Muscle layer of colon (tissue), 2 donors: Measurements from ENCODE around the gene KBTBD12.
"Not testable (repeated sequence)": the region's sequence is repeated elsewhere in the genome, so short reads cannot be mapped to it uniquely, and the experiment has no call there.

ENCODE experiments used
- H3K27ac ChIP-seq: one replicate; pipeline ENCODE4 v1.7.0; 2013; ENCODE audit warnings: low read depth, mild to moderate bottlenecking, low read length, moderate library complexity
- H3K27me3 ChIP-seq, 2 donors: one replicate each; pipeline ENCODE4 v1.7.0; 2013; ENCODE audit warnings: low read length in 2 of 2, mild to moderate bottlenecking in 2 of 2; ENCODE audit not compliant: insufficient read depth in 2 of 2, control insufficient read depth in 1 of 2
- H3K36me3 ChIP-seq: one replicate; pipeline ENCODE4 v1.7.0; 2013; ENCODE audit warnings: mild to moderate bottlenecking, low read length; ENCODE audit not compliant: insufficient read depth
- H3K4me1 ChIP-seq: one replicate; pipeline ENCODE4 v1.7.0; 2013; ENCODE audit warnings: mild to moderate bottlenecking, low read length; ENCODE audit not compliant: insufficient read depth
- H3K4me3 ChIP-seq, 2 donors: one replicate each; pipeline ENCODE4 v1.7.0; 2013; ENCODE audit warnings: low read length in 2 of 2, low read depth in 1 of 2, mild to moderate bottlenecking in 1 of 2, moderate library complexity in 1 of 2
- H3K9ac ChIP-seq: one replicate; pipeline ENCODE4 v1.7.0; 2013; ENCODE audit warnings: low read length
- H3K9me3 ChIP-seq: one replicate; pipeline ENCODE4 v1.7.0; 2013; ENCODE audit warnings: mild to moderate bottlenecking, low read length
- donor health status: abdominal sarcoma.
- donor health status: Adenocarcinoma of cecum.

KBTBD12 gene

GRCh38 chr3:127888156-127888555 is 26.9 kb upstream of the KBTBD12 start:
- Histone ChIP-seq H3K4me1 (no peaks in the 10 kb centered on the region), H3K27me3 (no peaks in the 10 kb centered on the region), H3K4me3 (no peak overlapping the region), H3K36me3 (no peaks in the 10 kb centered on the region), H3K27ac (no peak overlapping the region), H3K9me3 (no peaks in the 10 kb centered on the region), H3K9ac (no peak overlapping the region)

GRCh38 chr3:127888564-127889107 is 26.4 kb upstream of the KBTBD12 start:
- Histone ChIP-seq H3K27ac (no peak overlapping the region), H3K36me3 (no peaks in the 10 kb centered on the region), H3K4me1 (no peaks in the 10 kb centered on the region), H3K9me3 (no peaks in the 10 kb centered on the region), H3K4me3 (no peak overlapping the region), H3K27me3 (no peaks in the 10 kb centered on the region), H3K9ac (no peak overlapping the region)

- Histone ChIP-seq H3K9me3 (no peaks in the 10 kb centered on the region), H3K9ac (no peak overlapping the region), H3K36me3 (no peaks in the 10 kb centered on the region), H3K27me3 (no peaks in the 10 kb centered on the region), H3K4me3 (no peak overlapping the region), H3K4me1 (no peaks in the 10 kb centered on the region), H3K27ac (no peak overlapping the region)
These were observed 25.6 kb upstream of the KBTBD12 start for GRCh38 chr3:127889461-127889863.

- Histone ChIP-seq H3K4me3 (no peak overlapping the region), H3K27me3 (no peaks in the 10 kb centered on the region), H3K27ac (no peak overlapping the region), H3K9ac (no peak overlapping the region), H3K9me3 (no peaks in the 10 kb centered on the region), H3K36me3 (no peaks in the 10 kb centered on the region), H3K4me1 (no peaks in the 10 kb centered on the region)
These were observed 24.9 kb upstream of the KBTBD12 start for GRCh38 chr3:127889976-127890650.

DNA sequence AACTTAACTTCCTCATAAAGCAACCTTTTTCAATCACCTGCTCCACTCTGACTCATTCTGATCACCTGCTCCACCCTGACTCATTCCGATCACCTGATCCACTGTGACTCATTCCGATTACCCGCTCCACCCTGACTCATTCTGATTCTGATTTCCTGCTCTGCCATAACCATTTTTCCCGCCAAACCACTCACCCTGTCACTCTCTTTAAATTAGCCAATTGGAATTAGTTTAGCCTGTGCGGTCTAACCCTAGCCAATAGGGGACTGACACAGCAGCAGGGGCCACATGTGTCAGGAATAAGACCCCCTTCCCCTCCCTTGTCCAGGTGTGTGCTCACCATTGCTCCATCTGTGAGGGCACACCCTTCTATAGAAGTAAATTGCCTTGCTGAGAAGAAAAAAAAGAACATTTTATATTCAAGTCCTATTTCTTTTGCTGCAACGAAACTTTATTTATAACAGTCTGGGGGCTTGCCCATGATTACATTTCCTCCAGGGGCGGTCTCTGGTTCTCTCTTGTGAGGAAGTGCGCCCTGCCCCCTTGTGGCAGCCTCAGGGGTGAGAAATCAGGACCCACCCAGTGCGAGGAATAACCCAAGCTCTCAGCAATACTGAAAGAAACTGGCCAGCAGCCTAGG is 24.3 kb upstream of the KBTBD12 start:
- not testable (repeated sequence) for H3K27ac ChIP-seq, H3K9me3 ChIP-seq, H3K27me3 ChIP-seq, H3K4me1 ChIP-seq, H3K36me3 ChIP-seq, H3K9ac ChIP-seq, H3K4me3 ChIP-seq

DNA sequence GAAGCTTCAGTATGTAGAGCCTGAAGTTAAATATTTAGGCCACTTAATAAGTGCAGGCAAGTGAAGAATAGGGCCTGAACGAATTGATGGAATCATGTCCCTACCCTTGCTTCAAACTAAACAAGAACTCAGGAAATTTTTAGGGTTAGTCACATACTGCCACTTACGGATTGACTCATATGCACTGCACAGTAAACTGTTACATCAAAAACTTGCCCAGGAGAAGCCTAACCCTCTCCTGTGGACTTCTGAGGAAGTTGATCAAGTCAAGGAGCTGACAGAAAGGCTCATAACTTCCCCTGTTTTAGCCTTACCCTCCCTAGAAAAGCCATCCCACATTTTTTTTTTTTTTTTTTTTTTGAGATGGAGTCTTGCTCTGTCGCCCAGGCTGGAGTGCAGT is 20.6 kb upstream of the KBTBD12 start:
- no peak overlapping the region for H3K4me3 ChIP-seq
- no peaks in the 10 kb centered on the region for H3K9me3 ChIP-seq
- H3K36me3 ChIP-seq, result no peaks in the 10 kb centered on the region
- no peaks in the 10 kb centered on the region for H3K4me1 ChIP-seq
- no peak overlapping the region for H3K9ac ChIP-seq
- H3K27ac ChIP-seq, result no peak overlapping the region
- no peaks in the 10 kb centered on the region for H3K27me3 ChIP-seq

- Histone ChIP-seq H3K4me3 (no peak overlapping the region), H3K27ac (no peak overlapping the region), H3K9me3 (no peaks in the 10 kb centered on the region), H3K9ac (no peak overlapping the region), H3K36me3 (no peaks in the 10 kb centered on the region), H3K27me3 (no peaks in the 10 kb centered on the region), H3K4me1 (no peaks in the 10 kb centered on the region)
These were observed 15.8 kb upstream of the KBTBD12 start for GRCh38 chr3:127899200-127899599.

GRCh38 chr3:127899766-127900165 is 15.3 kb upstream of the KBTBD12 start:
- Histone ChIP-seq H3K4me1 (no peaks in the 10 kb centered on the region), H3K27ac (no peak overlapping the region), H3K27me3 (no peaks in the 10 kb centered on the region), H3K9ac (no peak overlapping the region), H3K4me3 (no peak overlapping the region), H3K36me3 (no peaks in the 10 kb centered on the region), H3K9me3 (no peaks in the 10 kb centered on the region)

GRCh38 chr3:127900536-127900935 is 14.5 kb upstream of the KBTBD12 start:
- no peaks in the 10 kb centered on the region for H3K27me3 ChIP-seq
- H3K27ac ChIP-seq, result no peak overlapping the region
- H3K4me3 ChIP-seq, result no peak overlapping the region
- H3K36me3 ChIP-seq, result no peaks in the 10 kb centered on the region
- H3K9ac ChIP-seq, result no peak overlapping the region
- H3K9me3 ChIP-seq, result no peaks in the 10 kb centered on the region
- H3K4me1 ChIP-seq, result no peaks in the 10 kb centered on the region

- Histone ChIP-seq H3K9me3 (no peaks in the 10 kb centered on the region), H3K4me3 (no peak overlapping the region), H3K27me3 (no peaks in the 10 kb centered on the region), H3K4me1 (no peaks in the 10 kb centered on the region), H3K36me3 (no peaks in the 10 kb centered on the region), H3K9ac (no peak overlapping the region), H3K27ac (no peak overlapping the region)
These were observed 12.5 kb upstream of the KBTBD12 start for GRCh38 chr3:127902486-127902885.

DNA sequence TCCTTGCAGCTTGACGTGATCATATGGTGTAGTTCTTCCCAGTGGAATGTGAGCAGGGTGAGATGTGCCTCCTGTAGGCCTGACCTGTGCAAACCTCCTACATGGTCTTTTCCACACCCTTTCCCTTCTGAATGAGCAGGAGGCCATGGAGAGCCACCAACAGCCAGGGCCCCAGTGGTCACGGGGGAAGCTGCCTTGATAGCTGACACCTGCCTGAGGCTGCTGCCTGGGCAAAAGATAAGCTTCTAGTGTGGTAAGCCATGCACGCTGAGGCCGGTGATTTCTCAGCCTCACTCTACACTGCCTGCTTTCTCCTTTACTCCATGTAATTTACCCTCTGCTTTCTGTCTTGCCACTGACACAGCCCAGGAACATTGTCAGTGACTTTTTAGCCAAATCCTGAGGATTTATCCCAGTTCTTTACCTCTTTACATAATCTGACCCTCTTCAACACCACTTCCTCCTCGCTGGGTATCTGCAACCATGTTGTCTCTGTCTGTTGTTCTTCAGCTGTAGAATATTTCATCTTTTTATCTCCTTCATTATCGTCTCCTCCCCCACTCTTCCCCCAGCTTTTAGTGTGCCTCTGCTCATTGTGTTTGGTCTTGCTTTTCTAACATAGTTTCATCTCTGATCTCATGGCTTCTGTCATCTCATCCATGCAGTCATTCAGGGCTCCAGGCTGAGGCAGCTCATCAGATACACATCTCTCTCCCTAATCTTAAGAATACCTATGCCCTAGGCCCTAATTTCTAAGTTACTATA is 11.2 kb upstream of the KBTBD12 start:
- Histone ChIP-seq H3K9ac (no peak overlapping the region), H3K36me3 (no peaks in the 10 kb centered on the region), H3K4me1 (peaks cover 5% of the 10 kb centered on the region)

More for the DNA sequence above, 11.2 kb upstream of the KBTBD12 start:
- Histone ChIP-seq H3K4me3 (no peak overlapping the region), H3K27ac (no peak overlapping the region), H3K9me3 (no peaks in the 10 kb centered on the region), H3K27me3 (no peaks in the 10 kb centered on the region)
